ENCODE results near the gene EOLA2. TPM values are rescaled to one million over a fixed set of nuclear protein-coding genes. Genes with fewer than 3 reads are reported as not detected.

The EOLA2 gene
- polyA plus RNA-seq, 1 donor (not counting 4 experiments of a cell fraction or from before 2014, with no cell fraction given): 35.5 TPM

- no peaks in the 10 kb centered on the region for H3K4me1 ChIP-seq (ENCODE audit: control insufficient read depth, extremely low read depth, insufficient read depth, low read length)
- no peaks in the 10 kb centered on the region for H3K9me3 ChIP-seq (ENCODE audit: control insufficient read depth, low read depth, low read length)
- DNase-seq (ENCODE audit: low read depth, low spot score) (no peak), FAIRE-seq (peak; percentile 29)
- no peaks in the 10 kb centered on the region for H3K79me2 ChIP-seq (ENCODE audit: control insufficient read depth, insufficient read depth, low read length)
- H3K36me3 ChIP-seq (ENCODE audit: control insufficient read depth in 2 of 2, extremely low read depth in 1 of 2, insufficient read depth in 2 of 2, low read length in 2 of 2): peaks cover 2 to 3% of the 10 kb centered on the region in 2 experiments
- no peak overlapping the region for H3K4me2 ChIP-seq (ENCODE audit: control insufficient read depth, extremely low read depth, insufficient read depth, low read depth, low read length)
- TF ChIP-seq, protein P1, sequence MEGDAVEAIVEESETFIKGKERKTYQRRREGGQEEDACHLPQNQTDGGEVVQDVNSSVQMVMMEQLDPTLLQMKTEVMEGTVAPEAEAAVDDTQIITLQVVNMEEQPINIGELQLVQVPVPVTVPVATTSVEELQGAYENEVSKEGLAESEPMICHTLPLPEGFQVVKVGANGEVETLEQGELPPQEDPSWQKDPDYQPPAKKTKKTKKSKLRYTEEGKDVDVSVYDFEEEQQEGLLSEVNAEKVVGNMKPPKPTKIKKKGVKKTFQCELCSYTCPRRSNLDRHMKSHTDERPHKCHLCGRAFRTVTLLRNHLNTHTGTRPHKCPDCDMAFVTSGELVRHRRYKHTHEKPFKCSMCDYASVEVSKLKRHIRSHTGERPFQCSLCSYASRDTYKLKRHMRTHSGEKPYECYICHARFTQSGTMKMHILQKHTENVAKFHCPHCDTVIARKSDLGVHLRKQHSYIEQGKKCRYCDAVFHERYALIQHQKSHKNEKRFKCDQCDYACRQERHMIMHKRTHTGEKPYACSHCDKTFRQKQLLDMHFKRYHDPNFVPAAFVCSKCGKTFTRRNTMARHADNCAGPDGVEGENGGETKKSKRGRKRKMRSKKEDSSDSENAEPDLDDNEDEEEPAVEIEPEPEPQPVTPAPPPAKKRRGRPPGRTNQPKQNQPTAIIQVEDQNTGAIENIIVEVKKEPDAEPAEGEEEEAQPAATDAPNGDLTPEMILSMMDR (optimal IDR thresholded peaks at IDR 0.05 in 1 of 3, IDR thresholded peaks at IDR 0.05 in 1 of 3, conservative IDR thresholded peaks at IDR 0.05 in 1 of 3; ENCODE audit: extremely low read depth in 1 of 3, insufficient read depth in 2 of 3, low read length in 3 of 3): peak; percentile 4 to 35 (median 35)
- TF ChIP-seq EZH2 (IDR thresholded peaks at IDR 0.05; ENCODE audit: low read length): no peak
- H3K4me3 ChIP-seq (ENCODE audit: control insufficient read depth in 2 of 3, extremely low read depth in 1 of 3, insufficient read depth in 2 of 3, low read depth in 1 of 3, low read length in 3 of 3): no peak overlapping the region
- dilution Hi-C loops (cut with MboI; ENCODE audit: extremely low pct_ligation_motif_present, low sequenced_read_pairs): no loop called here
- H3K9ac ChIP-seq (ENCODE audit: control insufficient read depth, extremely low read depth, insufficient read depth, low read length): no peak overlapping the region
- H4K20me1 ChIP-seq (ENCODE audit: control insufficient read depth, extremely low read depth, insufficient read depth, low read length): no peaks in the 10 kb centered on the region
- no peaks in the 10 kb centered on the region for H3K9me1 ChIP-seq (ENCODE audit: control insufficient read depth, extremely low read depth, insufficient read depth, low read length)
- H2AFZ ChIP-seq (ENCODE audit: control insufficient read depth, low read length): no peak overlapping the region
- no peaks in the 10 kb centered on the region for H3K27me3 ChIP-seq (ENCODE audit: control insufficient read depth, extremely low read depth, insufficient read depth, low read length)
- no peak overlapping the region for H3K27ac ChIP-seq (ENCODE audit: control insufficient read depth, insufficient read depth, low read length)
These were observed 12.4 kb upstream of the EOLA2 start for GRCh38 chrX:149950681-149951080.

- Histone ChIP-seq H3K4me1 (ENCODE audit: control insufficient read depth, extremely low read depth, insufficient read depth, low read length) (no peaks in the 10 kb centered on the region), H3K9me3 (ENCODE audit: control insufficient read depth, low read depth, low read length) (no peaks in the 10 kb centered on the region), H3K9ac (ENCODE audit: control insufficient read depth, extremely low read depth, insufficient read depth, low read length) (no peak overlapping the region), H3K4me3 (ENCODE audit: control insufficient read depth in 2 of 3, extremely low read depth in 1 of 3, insufficient read depth in 2 of 3, low read depth in 1 of 3, low read length in 3 of 3) (no peak overlapping the region), H3K27ac (ENCODE audit: control insufficient read depth, insufficient read depth, low read length) (no peak overlapping the region), H3K9me1 (ENCODE audit: control insufficient read depth, extremely low read depth, insufficient read depth, low read length) (no peaks in the 10 kb centered on the region), H2AFZ (ENCODE audit: control insufficient read depth, low read length) (no peak overlapping the region), H3K36me3 (ENCODE audit: control insufficient read depth in 2 of 2, extremely low read depth in 1 of 2, insufficient read depth in 2 of 2, low read length in 2 of 2) (peaks cover 2 to 3% of the 10 kb centered on the region in 2 experiments), H3K4me2 (ENCODE audit: control insufficient read depth, extremely low read depth, insufficient read depth, low read depth, low read length) (no peak overlapping the region), H3K79me2 (ENCODE audit: control insufficient read depth, insufficient read depth, low read length) (no peaks in the 10 kb centered on the region), H4K20me1 (ENCODE audit: control insufficient read depth, extremely low read depth, insufficient read depth, low read length) (no peaks in the 10 kb centered on the region), H3K27me3 (ENCODE audit: control insufficient read depth, extremely low read depth, insufficient read depth, low read length) (no peaks in the 10 kb centered on the region)
- DNase-seq (ENCODE audit: low read depth, low spot score): no peak
- dilution Hi-C loops (cut with MboI; ENCODE audit: extremely low pct_ligation_motif_present, low sequenced_read_pairs): no loop called here
- TF ChIP-seq, protein P1 (optimal IDR thresholded peaks at IDR 0.05 in 1 of 3, IDR thresholded peaks at IDR 0.05 in 1 of 3, conservative IDR thresholded peaks at IDR 0.05 in 1 of 3; ENCODE audit: extremely low read depth in 1 of 3, insufficient read depth in 2 of 3, low read length in 3 of 3): no peak
- no peak for FAIRE-seq
These were observed 11.6 kb upstream of the EOLA2 start for GRCh38 chrX:149949743-149950436.

Data from keratinocyte (primary cell).